GM21360 (cell line): Measurements from ENCODE around the gene SLIT3.
"Not testable (repeated sequence)": the region's sequence is repeated elsewhere in the genome, so short reads cannot be mapped to it uniquely, and the experiment has no call there.

ENCODE experiments used
- ATAC-seq: cut with Tn5 transposase; IDR thresholded peaks from one replicate; pipeline ENCODE4 v1.9.1; 2021; ENCODE audit warnings: mild to moderate bottlenecking, moderate library complexity; ENCODE audit not compliant: unreplicated experiment

Gene SLIT3

GRCh38 chr5:169151051-169151805, 149.7 kb downstream of the SLIT3 start:
- ATAC-seq: no peak

- no peak for ATAC-seq
Observed at GRCh38 chr5:169150108-169150507, 150.8 kb downstream of the SLIT3 start.

GRCh38 chr5:169149317-169149716, 151.6 kb downstream of the SLIT3 start:
- ATAC-seq: no peak

- ATAC-seq: no peak
Observed at GRCh38 chr5:169148138-169148740, 152.7 kb downstream of the SLIT3 start.

GRCh38 chr5:169147534-169147933, 153.4 kb downstream of the SLIT3 start:
- ATAC-seq: no peak

GRCh38 chr5:169146158-169146557, 154.8 kb downstream of the SLIT3 start:
- ATAC-seq: no peak

GRCh38 chr5:169142264-169142970, 158.5 kb downstream of the SLIT3 start:
- no peak for ATAC-seq

GRCh38 chr5:169140215-169140614, 160.7 kb downstream of the SLIT3 start:
- not testable (repeated sequence) for ATAC-seq

GRCh38 chr5:169139480-169140050, 161.4 kb downstream of the SLIT3 start:
- no peak for ATAC-seq

- ATAC-seq: no peak
Observed at GRCh38 chr5:169133531-169133930, 167.4 kb downstream of the SLIT3 start.

GRCh38 chr5:169132302-169132660, 168.7 kb downstream of the SLIT3 start:
- ATAC-seq: no peak

GRCh38 chr5:169131616-169132301, 169.2 kb downstream of the SLIT3 start:
- ATAC-seq: no peak

GRCh38 chr5:169128679-169129078, 172.3 kb downstream of the SLIT3 start:
- no peak for ATAC-seq

GRCh38 chr5:169127431-169127830, 173.5 kb downstream of the SLIT3 start:
- ATAC-seq: no peak

GRCh38 chr5:169126481-169127021, 174.4 kb downstream of the SLIT3 start:
- ATAC-seq: no peak

GRCh38 chr5:169125571-169125970, 175.4 kb downstream of the SLIT3 start:
- ATAC-seq: no peak

- ATAC-seq: no peak
Observed at GRCh38 chr5:169122951-169123350, 178.0 kb downstream of the SLIT3 start.

GRCh38 chr5:169121630-169122420, 179.1 kb downstream of the SLIT3 start:
- no peak for ATAC-seq

GRCh38 chr5:169119288-169120048, 181.5 kb downstream of the SLIT3 start:
- no peak for ATAC-seq
